ENCODE data around the gene KIAA1217.

The KIAA1217 gene

GRCh38 chr10:24542314-24543270, 333.7 kb downstream of the KIAA1217 start:
- Histone ChIP-seq H3K27me3 (ENCODE audit: control insufficient read depth in 1 of 2, insufficient read depth in 2 of 2, low read length in 2 of 2) (no peaks in the 10 kb centered on the region), H3K27ac (ENCODE audit: low read depth, low read length) (no peak overlapping the region), H3K4me1 (ENCODE audit: control insufficient read depth in 1 of 2, insufficient read depth in 2 of 2, low read length in 2 of 2) (no peaks in the 10 kb centered on the region), H3K9me3 (ENCODE audit: control insufficient read depth in 1 of 2, low read length in 2 of 2) (no peaks in the 10 kb centered on the region), H3K9ac (ENCODE audit: low read depth in 1 of 2, low read length in 2 of 2) (no peak overlapping the region), H3K36me3 (ENCODE audit: control insufficient read depth in 1 of 2, insufficient read depth in 2 of 2, low read length in 2 of 2) (peaks cover 16 to 50% of the 10 kb centered on the region in 2 donors), H3K4me3 (ENCODE audit: low read depth in 1 of 2, low read length in 2 of 2) (no peak overlapping the region)

- H3K9me3 ChIP-seq (ENCODE audit: control insufficient read depth in 1 of 2, low read length in 2 of 2) = no peaks in the 10 kb centered on the region
- H3K27ac ChIP-seq (ENCODE audit: low read depth, low read length) = no peak overlapping the region
- no peak overlapping the region for H3K9ac ChIP-seq (ENCODE audit: low read depth in 1 of 2, low read length in 2 of 2)
- no peaks in the 10 kb centered on the region for H3K4me1 ChIP-seq (ENCODE audit: control insufficient read depth in 1 of 2, insufficient read depth in 2 of 2, low read length in 2 of 2)
- peaks cover 16 to 50% of the 10 kb centered on the region in 2 donors for H3K36me3 ChIP-seq (ENCODE audit: control insufficient read depth in 1 of 2, insufficient read depth in 2 of 2, low read length in 2 of 2)
- H3K27me3 ChIP-seq (ENCODE audit: control insufficient read depth in 1 of 2, insufficient read depth in 2 of 2, low read length in 2 of 2) = no peaks in the 10 kb centered on the region
- no peak overlapping the region for H3K4me3 ChIP-seq (ENCODE audit: low read depth in 1 of 2, low read length in 2 of 2)
Measured at GRCh38 chr10:24544776-24545175, 335.8 kb downstream of the KIAA1217 start.

GRCh38 chr10:24545585-24545984, 336.6 kb downstream of the KIAA1217 start:
- H3K36me3 ChIP-seq (ENCODE audit: control insufficient read depth in 1 of 2, insufficient read depth in 2 of 2, low read length in 2 of 2) = peaks cover 16 to 47% of the 10 kb centered on the region in 2 donors
- no peaks in the 10 kb centered on the region for H3K27me3 ChIP-seq (ENCODE audit: control insufficient read depth in 1 of 2, insufficient read depth in 2 of 2, low read length in 2 of 2)

DNA sequence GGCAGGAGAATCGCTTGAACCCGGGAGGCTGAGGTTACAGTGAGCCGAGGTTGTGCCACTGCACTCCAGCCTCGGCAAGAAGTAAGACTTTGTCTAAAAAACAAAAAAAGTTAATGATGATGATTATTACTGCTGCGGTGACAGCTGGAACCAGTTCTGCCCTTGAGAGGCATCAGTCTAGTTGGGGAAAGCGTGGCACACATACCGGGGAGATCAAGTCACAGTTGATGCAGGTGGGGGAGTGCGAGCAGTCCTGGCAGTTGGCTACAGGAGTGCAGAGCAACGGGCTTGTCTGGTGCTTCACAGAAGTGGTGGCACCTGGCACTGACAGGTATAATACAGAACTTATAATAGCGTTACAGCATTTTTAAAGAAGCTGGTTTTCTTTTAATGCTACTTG, 341.7 kb downstream of the KIAA1217 start:
- Histone ChIP-seq H3K4me3 (ENCODE audit: low read depth in 1 of 2, low read length in 2 of 2) (no peak overlapping the region), H3K9ac (ENCODE audit: low read depth in 1 of 2, low read length in 2 of 2) (no peak overlapping the region), H3K9me3 (ENCODE audit: control insufficient read depth in 1 of 2, low read length in 2 of 2) (no peaks in the 10 kb centered on the region), H3K27ac (ENCODE audit: low read depth, low read length) (no peak overlapping the region), H3K4me1 (ENCODE audit: control insufficient read depth in 1 of 2, insufficient read depth in 2 of 2, low read length in 2 of 2) (no peaks in the 10 kb centered on the region), H3K36me3 (ENCODE audit: control insufficient read depth in 1 of 2, insufficient read depth in 2 of 2, low read length in 2 of 2) (peaks cover 0 to 8% of the 10 kb centered on the region in 2 donors), H3K27me3 (ENCODE audit: control insufficient read depth in 1 of 2, insufficient read depth in 2 of 2, low read length in 2 of 2) (peaks cover 0 to 8% of the 10 kb centered on the region in 2 donors)

More at GRCh38 chr10:24545585-24545984, 336.6 kb downstream of the KIAA1217 start:
- Histone ChIP-seq H3K9me3 (ENCODE audit: control insufficient read depth in 1 of 2, low read length in 2 of 2) (no peaks in the 10 kb centered on the region), H3K4me1 (ENCODE audit: control insufficient read depth in 1 of 2, insufficient read depth in 2 of 2, low read length in 2 of 2) (no peaks in the 10 kb centered on the region), H3K27ac (ENCODE audit: low read depth, low read length) (no peak overlapping the region), H3K4me3 (ENCODE audit: low read depth in 1 of 2, low read length in 2 of 2) (no peak overlapping the region), H3K9ac (ENCODE audit: low read depth in 1 of 2, low read length in 2 of 2) (no peak overlapping the region)

DNA sequence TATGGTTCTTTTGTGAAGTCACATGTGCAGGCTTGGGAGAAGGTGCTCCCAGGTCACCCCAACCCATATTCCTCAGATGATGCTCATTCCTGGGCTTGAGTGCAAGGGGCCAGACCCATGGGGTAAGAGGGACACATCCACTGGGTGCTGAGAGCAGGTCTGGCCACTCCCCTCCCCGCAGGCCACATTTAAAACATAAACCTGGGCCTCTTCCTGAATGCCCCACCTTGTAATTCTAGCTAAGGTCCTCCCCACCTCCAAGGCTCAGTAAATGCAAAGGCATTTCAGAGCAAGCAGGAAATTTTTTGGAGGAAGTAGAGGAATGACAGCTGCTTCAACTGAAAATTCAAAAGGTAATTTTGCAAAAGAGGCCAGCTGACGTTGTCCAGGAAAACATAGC, 342.2 kb downstream of the KIAA1217 start:
- Histone ChIP-seq H3K27ac (ENCODE audit: low read depth, low read length) (no peak overlapping the region), H3K36me3 (ENCODE audit: control insufficient read depth in 1 of 2, insufficient read depth in 2 of 2, low read length in 2 of 2) (peaks cover 0 to 3% of the 10 kb centered on the region in 2 donors), H3K9ac (ENCODE audit: low read depth in 1 of 2, low read length in 2 of 2) (no peak overlapping the region), H3K4me1 (ENCODE audit: control insufficient read depth in 1 of 2, insufficient read depth in 2 of 2, low read length in 2 of 2) (no peaks in the 10 kb centered on the region), H3K9me3 (ENCODE audit: control insufficient read depth in 1 of 2, low read length in 2 of 2) (no peaks in the 10 kb centered on the region), H3K4me3 (ENCODE audit: low read depth in 1 of 2, low read length in 2 of 2) (no peak overlapping the region), H3K27me3 (ENCODE audit: control insufficient read depth in 1 of 2, insufficient read depth in 2 of 2, low read length in 2 of 2) (peaks cover 0 to 8% of the 10 kb centered on the region in 2 donors)

- Histone ChIP-seq H3K4me1 (ENCODE audit: control insufficient read depth in 1 of 2, insufficient read depth in 2 of 2, low read length in 2 of 2) (peaks cover 0 to 4% of the 10 kb centered on the region in 2 donors), H3K9me3 (ENCODE audit: control insufficient read depth in 1 of 2, low read length in 2 of 2) (no peaks in the 10 kb centered on the region), H3K27ac (ENCODE audit: low read depth, low read length) (no peak overlapping the region), H3K9ac (ENCODE audit: low read depth in 1 of 2, low read length in 2 of 2) (no peak overlapping the region), H3K4me3 (ENCODE audit: low read depth in 1 of 2, low read length in 2 of 2) (no peak overlapping the region), H3K36me3 (ENCODE audit: control insufficient read depth in 1 of 2, insufficient read depth in 2 of 2, low read length in 2 of 2) (no peaks in the 10 kb centered on the region), H3K27me3 (ENCODE audit: control insufficient read depth in 1 of 2, insufficient read depth in 2 of 2, low read length in 2 of 2) (peaks cover 0 to 8% of the 10 kb centered on the region in 2 donors)
Measured at GRCh38 chr10:24552346-24553016, 343.5 kb downstream of the KIAA1217 start.

GRCh38 chr10:24553051-24553612, 344.2 kb downstream of the KIAA1217 start:
- no peaks in the 10 kb centered on the region for H3K36me3 ChIP-seq (ENCODE audit: control insufficient read depth in 1 of 2, insufficient read depth in 2 of 2, low read length in 2 of 2)
- H3K27me3 ChIP-seq (ENCODE audit: control insufficient read depth in 1 of 2, insufficient read depth in 2 of 2, low read length in 2 of 2) = peaks cover 0 to 8% of the 10 kb centered on the region in 2 donors
- H3K9ac ChIP-seq (ENCODE audit: low read depth in 1 of 2, low read length in 2 of 2) = no peak overlapping the region
- H3K27ac ChIP-seq (ENCODE audit: low read depth, low read length) = no peak overlapping the region
- H3K4me3 ChIP-seq (ENCODE audit: low read depth in 1 of 2, low read length in 2 of 2) = no peak overlapping the region
- H3K4me1 ChIP-seq (ENCODE audit: control insufficient read depth in 1 of 2, insufficient read depth in 2 of 2, low read length in 2 of 2) = peaks cover 0 to 4% of the 10 kb centered on the region in 2 donors
- H3K9me3 ChIP-seq (ENCODE audit: control insufficient read depth in 1 of 2, low read length in 2 of 2) = no peaks in the 10 kb centered on the region

DNA sequence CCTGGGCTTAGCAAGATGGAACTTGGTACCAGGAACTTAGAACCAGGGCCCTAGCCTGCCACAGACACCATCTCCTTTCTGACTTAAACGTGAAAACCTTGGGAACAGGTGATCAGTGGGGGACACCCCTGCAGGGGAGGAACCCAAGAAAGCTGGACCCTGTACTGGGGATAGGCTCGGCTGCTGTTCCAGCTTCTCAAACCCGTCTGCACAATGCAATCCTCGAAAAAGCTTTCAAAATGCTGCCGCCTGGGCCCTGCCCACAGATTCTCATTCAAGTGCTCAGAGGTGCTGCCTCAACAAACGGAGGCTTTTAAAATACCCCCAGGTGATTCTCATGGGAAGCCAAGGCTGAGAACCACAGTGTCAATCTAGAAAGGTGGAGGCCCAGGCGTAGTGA, 345.1 kb downstream of the KIAA1217 start:
- H3K36me3 ChIP-seq (ENCODE audit: control insufficient read depth in 1 of 2, insufficient read depth in 2 of 2, low read length in 2 of 2) = no peaks in the 10 kb centered on the region
- H3K9ac ChIP-seq (ENCODE audit: low read depth in 1 of 2, low read length in 2 of 2) = no peak overlapping the region
- peaks cover 0 to 4% of the 10 kb centered on the region in 2 donors for H3K4me1 ChIP-seq (ENCODE audit: control insufficient read depth in 1 of 2, insufficient read depth in 2 of 2, low read length in 2 of 2)
- peaks cover 0 to 8% of the 10 kb centered on the region in 2 donors for H3K27me3 ChIP-seq (ENCODE audit: control insufficient read depth in 1 of 2, insufficient read depth in 2 of 2, low read length in 2 of 2)
- no peak overlapping the region for H3K4me3 ChIP-seq (ENCODE audit: low read depth in 1 of 2, low read length in 2 of 2)
- no peak overlapping the region for H3K27ac ChIP-seq (ENCODE audit: low read depth, low read length)
- no peaks in the 10 kb centered on the region for H3K9me3 ChIP-seq (ENCODE audit: control insufficient read depth in 1 of 2, low read length in 2 of 2)

DNA sequence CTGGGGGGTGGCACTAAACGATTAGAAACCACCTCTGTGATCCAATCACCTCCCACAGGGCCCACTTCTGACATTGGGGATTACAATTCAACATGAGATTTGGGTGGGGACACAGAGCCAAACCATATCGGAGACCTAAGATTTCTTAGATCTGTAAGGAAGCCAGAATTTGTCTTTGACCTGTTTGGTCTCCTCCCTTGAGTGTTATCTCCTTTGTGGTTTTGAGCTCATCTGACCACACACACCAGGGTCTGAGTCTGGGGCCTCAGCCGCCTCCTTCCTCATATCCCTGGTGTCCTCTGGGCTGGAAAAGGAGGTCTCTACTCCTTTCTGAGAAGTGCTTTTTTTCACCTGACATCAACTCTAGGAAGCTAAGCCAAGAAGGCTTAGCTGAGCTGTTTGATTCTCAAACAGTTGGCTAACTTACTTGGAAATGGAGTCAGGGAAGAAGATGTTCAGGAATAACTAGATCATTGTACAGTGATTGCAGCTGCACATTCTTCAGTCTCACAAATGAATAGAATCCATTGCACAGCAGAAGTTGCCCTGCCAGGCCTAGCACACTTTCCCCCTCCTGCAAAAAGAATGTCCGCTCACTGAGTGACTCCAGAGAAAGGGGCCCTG, 347.3 kb downstream of the KIAA1217 start:
- H3K9ac ChIP-seq (ENCODE audit: low read depth in 1 of 2, low read length in 2 of 2) = no peak overlapping the region
- no peaks in the 10 kb centered on the region for H3K36me3 ChIP-seq (ENCODE audit: control insufficient read depth in 1 of 2, insufficient read depth in 2 of 2, low read length in 2 of 2)
- H3K27me3 ChIP-seq (ENCODE audit: control insufficient read depth in 1 of 2, insufficient read depth in 2 of 2, low read length in 2 of 2) = peaks cover 0 to 8% of the 10 kb centered on the region in 2 donors
- H3K4me1 ChIP-seq (ENCODE audit: control insufficient read depth in 1 of 2, insufficient read depth in 2 of 2, low read length in 2 of 2) = peaks cover 0 to 4% of the 10 kb centered on the region in 2 donors
- no peak overlapping the region for H3K4me3 ChIP-seq (ENCODE audit: low read depth in 1 of 2, low read length in 2 of 2)
- no peaks in the 10 kb centered on the region for H3K9me3 ChIP-seq (ENCODE audit: control insufficient read depth in 1 of 2, low read length in 2 of 2)
- H3K27ac ChIP-seq (ENCODE audit: low read depth, low read length) = no peak overlapping the region

Data from duodenal mucosa (tissue), 2 donors.